GM23338 (cell line): Measurements from ENCODE around the gene SMAGP. TPM values are rescaled to one million over a fixed set of nuclear protein-coding genes. Genes with fewer than 3 reads are reported as not detected.

Experiments used
- ATAC-seq: fragments of 200-7000 bp; cut with Tn5 transposase; 3 replicates; pipeline ENCODE4 v1.9.1; 2020
- DNase-seq: peaks from one replicate; pipeline ENCODE4 v3.0.0-alpha.2; 2015; ENCODE audit warnings: low spot score
- H2AFZ ChIP-seq: fragments of 200-600 bp; sonication (generic); 2 replicates; pipeline ENCODE4 v1.8.0; 2016; ENCODE audit warnings: antibody characterized with exemption, mild to moderate bottlenecking, moderate library complexity
- H3F3A ChIP-seq: fragments of 200-600 bp; sonication (generic); replicated peaks from 2 replicates; pipeline ENCODE4 v1.8.0; 2017; ENCODE audit warnings: antibody characterized with exemption, mixed run types, low read depth
- H3K27ac ChIP-seq: fragments of 200-600 bp; sonication (generic); 2 replicates; pipeline ENCODE4 v1.6.1; 2016; ENCODE audit warnings: low read depth
- H3K27me3 ChIP-seq: fragments of 200-600 bp; sonication (generic); 2 replicates; pipeline ENCODE4 v1.8.0; 2016; ENCODE audit warnings: mild to moderate bottlenecking, mixed run types, moderate library complexity; ENCODE audit not compliant: insufficient read depth
- H3K36me3 ChIP-seq: fragments of 200-600 bp; sonication (generic); 2 replicates; pipeline ENCODE4 v1.8.0; 2016; ENCODE audit warnings: mild to moderate bottlenecking; ENCODE audit not compliant: insufficient read depth
- H3K4me1 ChIP-seq: fragments of 200-600 bp; sonication (generic); 2 replicates; pipeline ENCODE4 v1.8.0; 2016; ENCODE audit warnings: mild to moderate bottlenecking, moderate library complexity; ENCODE audit not compliant: insufficient read depth
- H3K4me2 ChIP-seq: fragments of 200-600 bp; sonication (generic); 2 replicates; pipeline ENCODE4 v1.7.1; 2017; ENCODE audit warnings: mixed run types
- H3K4me3 ChIP-seq: fragments of 200-600 bp; sonication (generic); 2 replicates; pipeline ENCODE4 v1.6.1; 2016; ENCODE audit warnings: mixed run types
- H3K79me2 ChIP-seq: fragments of 200-600 bp; sonication (generic); replicated peaks from 2 replicates; pipeline ENCODE4 v1.8.0; 2017; ENCODE audit warnings: mild to moderate bottlenecking; ENCODE audit not compliant: insufficient read depth
- H3K9me2 ChIP-seq: fragments of 200-600 bp; sonication (generic); 2 replicates; pipeline ENCODE4 v1.8.0; 2017; ENCODE audit not compliant: insufficient read depth
- H4K20me1 ChIP-seq: fragments of 200-600 bp; sonication (generic); replicated peaks from 2 replicates; pipeline ENCODE4 v1.8.0; 2017; ENCODE audit warnings: mild to moderate bottlenecking; ENCODE audit not compliant: insufficient read depth
- H3K27ac Mint-ChIP-seq: 2 replicates; pipeline ENCODE4 v1.8.0; 2020; ENCODE audit warnings: inconsistent platforms, mild to moderate bottlenecking, moderate library complexity, mixed read lengths
- H3K27me3 Mint-ChIP-seq: 3 replicates; pipeline ENCODE4 v1.8.0; 2022; ENCODE audit warnings: low read depth, mild to moderate bottlenecking, moderate library complexity, mixed read lengths, inconsistent platforms; ENCODE audit not compliant: insufficient read depth, poor library complexity
- H3K36me3 Mint-ChIP-seq: 3 replicates; pipeline ENCODE4 v1.8.0; 2021; ENCODE audit warnings: low read depth, mild to moderate bottlenecking, inconsistent platforms, moderate library complexity, mixed read lengths
- H3K4me1 Mint-ChIP-seq: 3 replicates; pipeline ENCODE4 v1.8.0; 2020; ENCODE audit warnings: mild to moderate bottlenecking, inconsistent platforms, mixed read lengths
- H3K4me3 Mint-ChIP-seq: 3 replicates; pipeline ENCODE4 v1.8.0; 2021; ENCODE audit warnings: moderate library complexity, mild to moderate bottlenecking, inconsistent platforms, mixed read lengths
- H3K9me3 Mint-ChIP-seq: 3 replicates; pipeline ENCODE4 v1.8.0; 2020; ENCODE audit warnings: moderate library complexity, mild to moderate bottlenecking, inconsistent platforms, mixed read lengths
- CREB1 ChIP-seq: fragments of 250-450 bp; sonication (Bioruptor Pico); IDR thresholded peaks from 2 replicates; pipeline ENCODE4 v1.5.0; 2020; ENCODE audit warnings: low read depth, mild to moderate bottlenecking, moderate library complexity
- CTCF ChIP-seq, 2 experiments: fragments of 200-600 bp in 1 of 2; sonication (generic) in 1 of 2; conservative IDR thresholded peaks; 2 replicates each; pipeline versions ENCODE4 v1.5.1 to v1.6.1; 2016 to 2017; ENCODE audit warnings: antibody characterized with exemption in 2 of 2, low read depth in 2 of 2, mild to moderate bottlenecking in 2 of 2, moderate library complexity in 1 of 2
- ETS1 ChIP-seq: IDR thresholded peaks from 2 replicates; pipeline ENCODE4 v1.6.1; 2016; ENCODE audit warnings: antibody characterized with exemption
- EZH2 ChIP-seq: fragments of 200-600 bp; sonication (generic); IDR thresholded peaks from one replicate; pipeline ENCODE4 v1.8.0; 2017; ENCODE audit warnings: antibody characterized with exemption, mild to moderate bottlenecking, low read depth; ENCODE audit not compliant: unreplicated experiment
- EZH2phosphoT487 ChIP-seq: fragments of 200-600 bp; sonication (generic); IDR thresholded peaks from one replicate; pipeline ENCODE4 v1.8.1; 2018; ENCODE audit warnings: antibody characterized with exemption; ENCODE audit not compliant: unreplicated experiment
- JUNB ChIP-seq: IDR thresholded peaks from one replicate; pipeline ENCODE4 v1.6.1; 2016; ENCODE audit warnings: antibody characterized with exemption; ENCODE audit not compliant: unreplicated experiment
- NANOG ChIP-seq: IDR thresholded peaks from 2 replicates; pipeline ENCODE4 v1.6.1; 2016; ENCODE audit warnings: antibody characterized with exemption, borderline replicate concordance
- REST ChIP-seq: IDR thresholded peaks from one replicate; pipeline ENCODE4 v1.6.1; 2018; ENCODE audit warnings: antibody characterized with exemption; ENCODE audit not compliant: unreplicated experiment
- STAT1 ChIP-seq: IDR thresholded peaks from one replicate; pipeline ENCODE4 v1.6.1; 2016; ENCODE audit warnings: antibody characterized with exemption; ENCODE audit not compliant: unreplicated experiment
- ZNF331 ChIP-seq: fragments of 250-450 bp; sonication (Bioruptor Pico); IDR thresholded peaks from 2 replicates; pipeline ENCODE4 v1.5.0; 2020; ENCODE audit warnings: low read depth, mild to moderate bottlenecking, moderate library complexity
- ZNF462 ChIP-seq: fragments of 250-450 bp; sonication (Bioruptor Pico); IDR thresholded peaks from 2 replicates; pipeline ENCODE4 v1.5.0; 2020; ENCODE audit warnings: mild to moderate bottlenecking, moderate library complexity
- polyA plus RNA-seq: library from polyadenylated mRNA; unstranded; fragments of >200 nt; fragmentation: Nextera tagmentation; extraction: Ambion mirVana; gene quantifications from 2 replicates; pipeline ENCODE4 v1.2.1, GENCODE V29; 2016
- total RNA-seq: library from RNA; depleted of rRNA; stranded (reverse); fragments of >200 nt; shearing (Covaris generic); gene quantifications from 2 replicates; pipeline ENCODE4 v1.2.3, GENCODE V29; 2014

The SMAGP gene
- total and polyA plus RNA-seq, 2 experiments from 2014 or later: 4.7 to 8.2 TPM

GRCh38 chr12:51209259-51209658 lies 61.0 kb downstream of the SMAGP start (continued):
- no peak for TF ChIP-seq REST

DNA sequence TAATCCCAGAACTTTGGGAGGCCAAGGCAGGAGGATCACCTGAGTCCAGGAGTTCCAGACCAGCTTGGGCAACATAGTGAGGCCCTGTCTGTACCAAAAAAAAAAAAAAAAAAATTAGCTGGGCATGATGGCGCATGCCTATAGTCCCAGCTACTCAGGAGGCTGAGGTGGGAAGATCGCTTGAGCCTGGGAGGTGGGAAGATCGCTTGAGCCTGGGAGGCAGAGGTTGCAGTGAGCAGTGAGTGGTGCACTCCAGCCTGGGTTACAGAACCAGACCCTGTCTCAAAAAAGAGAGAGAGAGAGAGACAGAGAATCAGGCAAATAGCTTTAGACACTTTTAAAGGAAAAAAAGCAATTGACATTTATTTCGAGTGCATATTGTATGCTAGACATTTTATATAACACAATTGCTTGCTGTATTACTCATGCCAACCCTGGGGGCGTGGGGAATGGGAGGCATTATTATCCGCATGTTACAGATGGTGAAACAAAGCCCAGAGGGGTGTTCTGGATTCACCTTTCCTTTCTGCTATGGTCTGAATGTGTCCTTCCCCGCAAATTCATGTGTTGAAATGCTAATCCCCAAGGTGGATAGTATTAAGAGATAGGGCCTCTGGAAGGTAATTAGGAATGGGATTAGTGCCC lies 62.1 kb downstream of the SMAGP start:
- Histone ChIP-seq H3K4me1 (no peaks in the 10 kb centered on the region), H4K20me1 (no peaks in the 10 kb centered on the region), H3K4me3 (no peak overlapping the region), H3K9me2 (no peaks in the 10 kb centered on the region), H2AFZ (no peak overlapping the region), H3K79me2 (no peaks in the 10 kb centered on the region), H3F3A (no peaks in the 10 kb centered on the region), H3K36me3 (no peaks in the 10 kb centered on the region), H3K27me3 (no peaks in the 10 kb centered on the region), H3K27ac (no peak overlapping the region), H3K4me2 (no peak overlapping the region)
- no peaks in the 10 kb centered on the region for H3K4me1 Mint-ChIP-seq
- H3K4me3 Mint-ChIP-seq: no peak overlapping the region
- H3K27ac Mint-ChIP-seq: no peak overlapping the region
- ATAC-seq (no peak), DNase-seq (no peak)
- H3K36me3 Mint-ChIP-seq: 0 out of 3 replicates have a peak, but pooled peaks cover 3% of the 10 kb centered on the region
- no peaks in the 10 kb centered on the region for H3K9me3 Mint-ChIP-seq
- H3K27me3 Mint-ChIP-seq: no peaks in the 10 kb centered on the region
- no peak for TF ChIP-seq ZNF462
- TF ChIP-seq CREB1 (CRISPR knock-in tag): no peak
- no peak for TF ChIP-seq CTCF (conservative IDR thresholded peaks at IDR 0.05; ENCODE audit: low read depth in 2 of 2)
- TF ChIP-seq STAT1: no peak
- no peak for TF ChIP-seq ZNF331 (CRISPR knock-in tag)
- no peak for TF ChIP-seq JUNB
- TF ChIP-seq ETS1: no peak
- no peak for TF ChIP-seq EZH2
- TF ChIP-seq NANOG: no peak
- no peak for TF ChIP-seq EZH2phosphoT487
